ENCODE data around the gene OPRPN. TPM values are rescaled to one million over a fixed set of nuclear protein-coding genes. Genes with fewer than 3 reads are reported as not detected.

The OPRPN gene
- total and polyA plus RNA-seq, 9 of the 15 experiments (the other 6 are each of a cell fraction or from before 2014, with no cell fraction given): not detected

GRCh38 chr4:70380578-70380977, 17.2 kb upstream of the OPRPN start:
- TF ChIP-seq, protein P1, sequence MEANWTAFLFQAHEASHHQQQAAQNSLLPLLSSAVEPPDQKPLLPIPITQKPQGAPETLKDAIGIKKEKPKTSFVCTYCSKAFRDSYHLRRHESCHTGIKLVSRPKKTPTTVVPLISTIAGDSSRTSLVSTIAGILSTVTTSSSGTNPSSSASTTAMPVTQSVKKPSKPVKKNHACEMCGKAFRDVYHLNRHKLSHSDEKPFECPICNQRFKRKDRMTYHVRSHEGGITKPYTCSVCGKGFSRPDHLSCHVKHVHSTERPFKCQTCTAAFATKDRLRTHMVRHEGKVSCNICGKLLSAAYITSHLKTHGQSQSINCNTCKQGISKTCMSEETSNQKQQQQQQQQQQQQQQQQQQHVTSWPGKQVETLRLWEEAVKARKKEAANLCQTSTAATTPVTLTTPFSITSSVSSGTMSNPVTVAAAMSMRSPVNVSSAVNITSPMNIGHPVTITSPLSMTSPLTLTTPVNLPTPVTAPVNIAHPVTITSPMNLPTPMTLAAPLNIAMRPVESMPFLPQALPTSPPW (CRISPR knock-in tag; IDR thresholded peaks at IDR 0.05): no peak
- TF ChIP-seq NFRKB (IDR thresholded peaks at IDR 0.05; ENCODE audit: low read depth) (no peak), HMGXB4 (CRISPR knock-in tag; IDR thresholded peaks at IDR 0.05) (no peak), ZNF445 (CRISPR knock-in tag; IDR thresholded peaks at IDR 0.05; ENCODE audit: low read depth) (no peak), PHF21A (IDR thresholded peaks at IDR 0.05; ENCODE audit: borderline replicate concordance, low read depth) (no peak), MECOM (CRISPR knock-in tag; IDR thresholded peaks at IDR 0.05) (no peak), PYGO2 (tag; IDR thresholded peaks at IDR 0.05) (no peak), RBBP5 (IDR thresholded peaks at IDR 0.05; ENCODE audit: borderline replicate concordance, insufficient read depth, low read length, poor library complexity, severe bottlenecking) (no peak), EHMT2 (IDR thresholded peaks at IDR 0.05) (no peak)
- TF ChIP-seq, protein P2, sequence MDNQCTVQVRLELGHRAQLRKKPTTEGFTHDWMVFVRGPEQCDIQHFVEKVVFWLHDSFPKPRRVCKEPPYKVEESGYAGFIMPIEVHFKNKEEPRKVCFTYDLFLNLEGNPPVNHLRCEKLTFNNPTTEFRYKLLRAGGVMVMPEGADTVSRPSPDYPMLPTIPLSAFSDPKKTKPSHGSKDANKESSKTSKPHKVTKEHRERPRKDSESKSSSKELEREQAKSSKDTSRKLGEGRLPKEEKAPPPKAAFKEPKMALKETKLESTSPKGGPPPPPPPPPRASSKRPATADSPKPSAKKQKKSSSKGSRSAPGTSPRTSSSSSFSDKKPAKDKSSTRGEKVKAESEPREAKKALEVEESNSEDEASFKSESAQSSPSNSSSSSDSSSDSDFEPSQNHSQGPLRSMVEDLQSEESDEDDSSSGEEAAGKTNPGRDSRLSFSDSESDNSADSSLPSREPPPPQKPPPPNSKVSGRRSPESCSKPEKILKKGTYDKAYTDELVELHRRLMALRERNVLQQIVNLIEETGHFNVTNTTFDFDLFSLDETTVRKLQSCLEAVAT (IDR thresholded peaks at IDR 0.05): no peak
- intact Hi-C loops (cut with micrococcal nuclease) (no loop called here), in situ Hi-C loops (cut with MboI) (no loop called here)
- Histone ChIP-seq H3K4me2 (ENCODE audit: insufficient read depth, low read length) (no peak overlapping the region), H4K20me1 (replicated peaks; ENCODE audit: control insufficient read depth, insufficient read depth, low read length) (no peaks in the 10 kb centered on the region), H3K9me3 (replicated peaks; ENCODE audit: control insufficient read depth, insufficient read depth, low read depth, low read length) (no peaks in the 10 kb centered on the region), H3K36me3 (ENCODE audit: control insufficient read depth, insufficient read depth, low read length) (no peaks in the 10 kb centered on the region), H3K9me1 (ENCODE audit: control insufficient read depth, insufficient read depth, low read length) (no peaks in the 10 kb centered on the region), H3K79me2 (ENCODE audit: control insufficient read depth, insufficient read depth, low read length) (no peaks in the 10 kb centered on the region), H2AFZ (ENCODE audit: low read depth, low read length) (no peak overlapping the region), H3K4me3 (no peak overlapping the region), H3K9ac (ENCODE audit: insufficient read depth in 1 of 2, low read depth in 2 of 2, low read length in 2 of 2) (no peak overlapping the region), H3K27ac (ENCODE audit: extremely low read depth, low read depth, low read length) (no peak overlapping the region), H3K4me1 (replicated peaks in 1 of 2; ENCODE audit: control insufficient read depth in 2 of 2, insufficient read depth in 2 of 2, low read length in 2 of 2) (no peaks in the 10 kb centered on the region), H3K27me3 (ENCODE audit: control insufficient read depth in 2 of 2, insufficient read depth in 2 of 2, low read length in 2 of 2) (no peaks in the 10 kb centered on the region)
- ATAC-seq: no peak
- BruUV-seq (replicated peaks): no TSS peak
- no peak for DNase-seq (ENCODE audit: extremely low read depth in 1 of 4, low spot score in 3 of 4)
- WGBS (ENCODE audit: insufficient coverage, low coverage, missing lambda C conversion rate): 2% methylated on average over 3 of the region's 3 CpGs
- no peak for FAIRE-seq
- ChIA-PET CTCF (ENCODE audit: low intra/inter-chr PET ratio) (no interaction called here), POLR2A (interaction anchor here (0.7 kb wide), 1 partner anchor 14 kb away, joined by 4 read pairs; no protein-coding TSS in a partner anchor)
